ENCODE data around the gene ACSL3. TPM values are rescaled to one million over a fixed set of nuclear protein-coding genes. Genes with fewer than 3 reads are reported as not detected.
"Not testable (repeated sequence)": the region's sequence is repeated elsewhere in the genome, so short reads cannot be mapped to it uniquely, and the experiment has no call there.

ACSL3 gene
- total RNA-seq, 1 experiment from 2014 or later: 85.2 TPM

GRCh38 chr2:222865301-222865700, 4.5 kb downstream of the ACSL3 start:
- intact Hi-C loops (cut with micrococcal nuclease; ENCODE audit: unreplicated experiment): no loop called here
- Histone ChIP-seq H3K4me3 (ENCODE audit: low read depth in 2 of 2, low read length in 2 of 2) (no peak overlapping the region), H3K36me3 (ENCODE audit: control insufficient read depth, insufficient read depth, low read length) (no peaks in the 10 kb centered on the region; the same call in 1 of the 2 replicates), H3K4me1 (ENCODE audit: control insufficient read depth, insufficient read depth, low read length) (peaks cover 56% of the 10 kb centered on the region), H3K9me3 (ENCODE audit: control insufficient read depth, insufficient read depth, low read depth, low read length) (no peaks in the 10 kb centered on the region), H3K27ac (ENCODE audit: low read length) (no peak overlapping the region), H3K27me3 (ENCODE audit: control insufficient read depth, insufficient read depth, low read length) (no peaks in the 10 kb centered on the region)
- no peak for ATAC-seq
- no peak for DNase-seq (ENCODE audit: low read depth, low spot score)
- POLR2A ChIA-PET: no interaction called here
- no TSS peak for BruUV-seq (replicated peaks)
- in situ Hi-C loops (cut with HindIII; ENCODE audit: low pct_unique_long_range_greater_than_20kb, low sequenced_read_pairs): no loop called here
- CTCF ChIA-PET: no interaction called here
- TF ChIP-seq, protein P1, sequence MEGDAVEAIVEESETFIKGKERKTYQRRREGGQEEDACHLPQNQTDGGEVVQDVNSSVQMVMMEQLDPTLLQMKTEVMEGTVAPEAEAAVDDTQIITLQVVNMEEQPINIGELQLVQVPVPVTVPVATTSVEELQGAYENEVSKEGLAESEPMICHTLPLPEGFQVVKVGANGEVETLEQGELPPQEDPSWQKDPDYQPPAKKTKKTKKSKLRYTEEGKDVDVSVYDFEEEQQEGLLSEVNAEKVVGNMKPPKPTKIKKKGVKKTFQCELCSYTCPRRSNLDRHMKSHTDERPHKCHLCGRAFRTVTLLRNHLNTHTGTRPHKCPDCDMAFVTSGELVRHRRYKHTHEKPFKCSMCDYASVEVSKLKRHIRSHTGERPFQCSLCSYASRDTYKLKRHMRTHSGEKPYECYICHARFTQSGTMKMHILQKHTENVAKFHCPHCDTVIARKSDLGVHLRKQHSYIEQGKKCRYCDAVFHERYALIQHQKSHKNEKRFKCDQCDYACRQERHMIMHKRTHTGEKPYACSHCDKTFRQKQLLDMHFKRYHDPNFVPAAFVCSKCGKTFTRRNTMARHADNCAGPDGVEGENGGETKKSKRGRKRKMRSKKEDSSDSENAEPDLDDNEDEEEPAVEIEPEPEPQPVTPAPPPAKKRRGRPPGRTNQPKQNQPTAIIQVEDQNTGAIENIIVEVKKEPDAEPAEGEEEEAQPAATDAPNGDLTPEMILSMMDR (IDR thresholded peaks at IDR 0.05): no peak
- no peak for TF ChIP-seq TCF7L2 (IDR thresholded peaks at IDR 0.05; ENCODE audit: low read depth, low read length)
- TF ChIP-seq SIN3A (IDR thresholded peaks at IDR 0.05; ENCODE audit: borderline replicate concordance, insufficient read depth, low read depth, low read length): no peak
- TF ChIP-seq, protein P2, sequence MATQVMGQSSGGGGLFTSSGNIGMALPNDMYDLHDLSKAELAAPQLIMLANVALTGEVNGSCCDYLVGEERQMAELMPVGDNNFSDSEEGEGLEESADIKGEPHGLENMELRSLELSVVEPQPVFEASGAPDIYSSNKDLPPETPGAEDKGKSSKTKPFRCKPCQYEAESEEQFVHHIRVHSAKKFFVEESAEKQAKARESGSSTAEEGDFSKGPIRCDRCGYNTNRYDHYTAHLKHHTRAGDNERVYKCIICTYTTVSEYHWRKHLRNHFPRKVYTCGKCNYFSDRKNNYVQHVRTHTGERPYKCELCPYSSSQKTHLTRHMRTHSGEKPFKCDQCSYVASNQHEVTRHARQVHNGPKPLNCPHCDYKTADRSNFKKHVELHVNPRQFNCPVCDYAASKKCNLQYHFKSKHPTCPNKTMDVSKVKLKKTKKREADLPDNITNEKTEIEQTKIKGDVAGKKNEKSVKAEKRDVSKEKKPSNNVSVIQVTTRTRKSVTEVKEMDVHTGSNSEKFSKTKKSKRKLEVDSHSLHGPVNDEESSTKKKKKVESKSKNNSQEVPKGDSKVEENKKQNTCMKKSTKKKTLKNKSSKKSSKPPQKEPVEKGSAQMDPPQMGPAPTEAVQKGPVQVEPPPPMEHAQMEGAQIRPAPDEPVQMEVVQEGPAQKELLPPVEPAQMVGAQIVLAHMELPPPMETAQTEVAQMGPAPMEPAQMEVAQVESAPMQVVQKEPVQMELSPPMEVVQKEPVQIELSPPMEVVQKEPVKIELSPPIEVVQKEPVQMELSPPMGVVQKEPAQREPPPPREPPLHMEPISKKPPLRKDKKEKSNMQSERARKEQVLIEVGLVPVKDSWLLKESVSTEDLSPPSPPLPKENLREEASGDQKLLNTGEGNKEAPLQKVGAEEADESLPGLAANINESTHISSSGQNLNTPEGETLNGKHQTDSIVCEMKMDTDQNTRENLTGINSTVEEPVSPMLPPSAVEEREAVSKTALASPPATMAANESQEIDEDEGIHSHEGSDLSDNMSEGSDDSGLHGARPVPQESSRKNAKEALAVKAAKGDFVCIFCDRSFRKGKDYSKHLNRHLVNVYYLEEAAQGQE (IDR thresholded peaks at IDR 0.05; ENCODE audit: insufficient read depth in 1 of 2, low read depth in 2 of 2, low read length in 1 of 2): no peak
- TF ChIP-seq POLR2AphosphoS5 (IDR thresholded peaks at IDR 0.05; ENCODE audit: low read depth, low read length): no peak

GRCh38 chr2:222866358-222866960, 5.6 kb downstream of the ACSL3 start:
- no peak for DNase-seq (ENCODE audit: low read depth, low spot score)
- peaks cover 61% of the 10 kb centered on the region for H3K4me1 ChIP-seq (ENCODE audit: control insufficient read depth, insufficient read depth, low read length)
- H3K9me3 ChIP-seq (ENCODE audit: control insufficient read depth, insufficient read depth, low read depth, low read length): no peaks in the 10 kb centered on the region
- no TSS peak for BruUV-seq (replicated peaks)
- POLR2A ChIA-PET: no interaction called here
- H3K4me3 ChIP-seq (ENCODE audit: low read depth in 2 of 2, low read length in 2 of 2): no peak overlapping the region
- H3K27me3 ChIP-seq (ENCODE audit: control insufficient read depth, insufficient read depth, low read length): no peaks in the 10 kb centered on the region
- no peak for TF ChIP-seq TCF7L2 (IDR thresholded peaks at IDR 0.05; ENCODE audit: low read depth, low read length)
- TF ChIP-seq SIN3A (IDR thresholded peaks at IDR 0.05; ENCODE audit: borderline replicate concordance, insufficient read depth, low read depth, low read length): no peak
- TF ChIP-seq, protein P1 (IDR thresholded peaks at IDR 0.05): no peak
- TF ChIP-seq, protein P2 (IDR thresholded peaks at IDR 0.05; ENCODE audit: insufficient read depth in 1 of 2, low read depth in 2 of 2, low read length in 1 of 2): no peak
- TF ChIP-seq POLR2AphosphoS5 (IDR thresholded peaks at IDR 0.05; ENCODE audit: low read depth, low read length): no peak
- intact Hi-C loops (cut with micrococcal nuclease; ENCODE audit: unreplicated experiment) (no loop called here), in situ Hi-C loops (cut with HindIII; ENCODE audit: low pct_unique_long_range_greater_than_20kb, low sequenced_read_pairs) (no loop called here)
- no peak overlapping the region for H3K27ac ChIP-seq (ENCODE audit: low read length)
- CTCF ChIA-PET: no interaction called here
- ATAC-seq: no peak
- no peaks in the 10 kb centered on the region; the same call in 1 of the 2 replicates for H3K36me3 ChIP-seq (ENCODE audit: control insufficient read depth, insufficient read depth, low read length)

- POLR2A ChIA-PET; H3K4me3 ChIP-seq (ENCODE audit: low read depth in 2 of 2, low read length in 2 of 2); H3K27ac ChIP-seq (ENCODE audit: low read length); intact Hi-C loops (cut with micrococcal nuclease; ENCODE audit: unreplicated experiment); ATAC-seq; in situ Hi-C loops (cut with HindIII; ENCODE audit: low pct_unique_long_range_greater_than_20kb, low sequenced_read_pairs); CTCF ChIA-PET; BruUV-seq (replicated peaks); H3K36me3 ChIP-seq (ENCODE audit: control insufficient read depth, insufficient read depth, low read length); H3K27me3 ChIP-seq (ENCODE audit: control insufficient read depth, insufficient read depth, low read length); DNase-seq (ENCODE audit: low read depth, low spot score); H3K9me3 ChIP-seq (ENCODE audit: control insufficient read depth, insufficient read depth, low read depth, low read length): not testable (repeated sequence)
- H3K4me1 ChIP-seq (ENCODE audit: control insufficient read depth, insufficient read depth, low read length): peaks cover 45% of the 10 kb centered on the region
Measured at GRCh38 chr2:222868560-222869251, 7.9 kb downstream of the ACSL3 start.

Data from Panc1 (cell line).